HG03045 (cell line): ENCODE data around the gene OBP2B.
"Not testable (repeated sequence)": the region's sequence is repeated elsewhere in the genome, so short reads cannot be mapped to it uniquely, and the experiment has no call there.

Experiments used
- ATAC-seq: cut with Tn5 transposase; IDR thresholded peaks from one replicate; pipeline ENCODE4 v1.9.1; 2021; ENCODE audit warnings: mild to moderate bottlenecking, moderate library complexity; ENCODE audit not compliant: unreplicated experiment

OBP2B gene

GRCh38 chr9:133169687-133170086, 39.4 kb downstream of the OBP2B start:
- ATAC-seq, result not testable (repeated sequence)

DNA sequence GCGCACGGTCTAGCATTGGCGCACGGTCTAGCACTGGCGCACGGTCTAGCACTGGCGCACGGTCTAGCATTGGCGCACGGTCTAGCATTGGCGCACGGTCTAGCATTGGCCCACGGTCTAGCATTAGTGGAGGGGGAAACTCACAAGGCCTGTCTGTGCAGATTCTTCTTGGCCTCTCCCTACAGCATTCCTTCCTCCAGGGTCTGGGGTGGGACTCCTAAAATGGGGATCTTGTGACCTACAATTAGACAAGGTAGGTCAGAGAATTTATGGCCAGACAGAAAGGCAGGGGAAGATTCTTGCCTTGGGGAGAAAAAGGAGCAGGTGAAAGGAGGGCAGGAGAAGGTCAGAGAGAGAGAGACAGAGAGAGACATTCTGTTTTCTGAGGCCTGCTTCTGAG, 39.9 kb downstream of the OBP2B start:
- ATAC-seq, result no peak

DNA sequence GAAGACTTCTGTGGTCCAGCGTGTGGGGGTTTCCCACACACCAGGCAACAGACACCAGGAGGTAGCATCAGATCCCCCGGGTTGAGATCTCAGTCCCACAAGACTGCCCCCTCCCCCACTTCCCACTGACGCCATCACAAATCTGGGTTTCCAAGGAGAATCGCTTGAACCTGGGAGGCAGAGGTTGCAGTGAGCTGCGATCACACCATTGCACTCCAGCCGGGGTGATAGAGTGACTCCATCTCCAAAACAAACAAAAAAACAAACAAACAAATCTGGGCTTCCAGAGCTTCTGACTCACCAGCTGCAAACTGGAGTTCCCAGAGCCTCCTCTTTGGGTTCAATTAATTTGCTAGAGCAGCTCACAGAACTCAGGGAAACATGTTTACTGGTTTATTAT, 40.6 kb downstream of the OBP2B start:
- no peak for ATAC-seq

DNA sequence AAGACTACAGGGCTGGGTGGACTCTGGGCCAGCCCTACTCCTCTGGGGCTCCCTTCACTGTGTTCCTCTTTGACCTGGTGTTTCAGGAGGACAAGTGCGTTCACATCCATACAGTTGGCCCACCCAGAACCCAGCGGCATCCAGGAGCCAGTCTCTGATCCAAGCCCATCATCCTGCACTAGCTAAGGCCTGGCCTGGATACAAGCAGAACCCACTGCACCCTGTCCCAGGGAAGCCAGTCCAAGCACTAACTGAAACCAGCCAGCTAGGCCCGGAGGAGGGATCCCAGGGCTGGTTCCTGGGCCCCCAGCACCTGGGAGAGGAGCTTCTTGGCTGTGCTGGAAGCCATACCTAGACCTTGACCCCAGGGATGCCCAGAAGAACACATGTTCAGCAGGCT, 41.3 kb downstream of the OBP2B start:
- no peak for ATAC-seq

- ATAC-seq, result no peak
Observed at GRCh38 chr9:133167096-133167730, 41.8 kb downstream of the OBP2B start.

GRCh38 chr9:133166392-133166791, 42.7 kb downstream of the OBP2B start:
- ATAC-seq, result no peak

DNA sequence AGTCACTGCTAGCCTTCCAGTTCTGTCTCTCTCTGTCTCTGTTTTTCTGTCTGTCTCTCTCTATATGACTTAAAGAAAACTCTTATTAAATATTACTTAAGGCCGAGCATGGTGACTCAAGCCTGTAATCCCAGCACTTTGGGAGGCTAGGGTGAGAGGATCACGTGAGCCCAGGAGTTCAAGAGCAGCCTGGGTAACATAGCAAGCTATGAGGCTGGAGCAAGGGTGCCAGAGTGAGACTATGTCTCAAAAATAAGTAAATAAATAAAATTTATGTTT, 43.7 kb downstream of the OBP2B start:
- ATAC-seq, result no peak

- no peak for ATAC-seq
Observed at GRCh38 chr9:133164191-133164590, 44.9 kb downstream of the OBP2B start.

DNA sequence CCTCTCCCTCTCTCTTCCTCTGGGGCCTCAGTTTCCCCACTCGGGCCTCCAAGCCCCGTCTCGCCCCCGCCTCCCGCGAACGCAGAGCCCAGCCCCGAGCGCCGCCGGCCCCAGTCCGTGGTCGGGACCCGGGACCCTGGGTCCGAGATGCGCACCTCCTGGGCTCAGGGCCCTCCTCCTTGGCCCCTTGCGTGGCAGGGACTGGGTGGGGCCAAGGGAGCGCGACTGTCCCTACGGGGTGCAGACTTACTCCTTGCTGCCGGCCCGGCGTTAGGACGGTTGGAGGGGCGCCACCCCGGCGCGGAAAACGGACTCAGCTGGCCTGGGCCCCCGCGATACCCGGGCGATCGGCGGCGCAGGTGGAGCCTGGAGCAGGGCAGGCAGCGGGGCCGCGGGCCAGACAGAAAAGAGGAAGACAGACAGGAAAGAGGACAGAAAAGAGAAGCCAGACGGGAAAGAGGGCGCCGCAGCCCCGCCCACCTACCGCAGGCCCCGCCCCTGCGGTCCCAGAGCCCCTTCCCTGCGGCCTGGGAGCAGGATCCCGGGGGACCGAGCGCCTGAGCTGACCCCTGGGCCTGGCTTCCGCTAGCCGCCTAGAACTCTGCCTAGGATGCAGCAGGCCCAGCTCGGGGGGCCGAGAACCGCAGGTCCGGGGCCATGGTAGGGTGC, 45.4 kb downstream of the OBP2B start, which contains the start of gene GBGT1:
TSS of gene GBGT1 (minus strand) at position 411 of the 669 bp plus-strand sequence. CDS start 1,502 bp downstream, outside the sequence.
- ATAC-seq, result no peak

- no peak for ATAC-seq
Observed at GRCh38 chr9:133162861-133163503, 46.1 kb downstream of the OBP2B start.

DNA sequence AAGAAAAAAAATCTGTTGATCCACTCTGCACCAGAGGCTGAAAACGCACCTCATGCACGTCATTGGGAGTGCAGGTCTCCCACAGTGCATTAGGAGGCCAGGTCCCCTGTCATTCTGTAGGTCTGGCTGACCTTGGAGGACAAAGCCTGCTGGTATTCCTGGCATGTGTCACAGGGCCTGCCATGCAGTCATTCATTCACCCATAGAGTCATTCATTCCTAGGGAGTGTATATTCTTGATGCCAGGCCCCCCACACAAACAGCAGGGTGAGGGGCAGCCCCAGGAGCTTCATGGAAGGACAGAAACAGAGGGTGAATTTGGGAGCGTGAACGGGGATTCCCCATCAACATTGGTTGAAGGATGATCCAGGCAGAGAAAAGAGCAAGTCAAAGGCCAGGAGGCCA, 47.5 kb downstream of the OBP2B start:
- no peak for ATAC-seq

DNA sequence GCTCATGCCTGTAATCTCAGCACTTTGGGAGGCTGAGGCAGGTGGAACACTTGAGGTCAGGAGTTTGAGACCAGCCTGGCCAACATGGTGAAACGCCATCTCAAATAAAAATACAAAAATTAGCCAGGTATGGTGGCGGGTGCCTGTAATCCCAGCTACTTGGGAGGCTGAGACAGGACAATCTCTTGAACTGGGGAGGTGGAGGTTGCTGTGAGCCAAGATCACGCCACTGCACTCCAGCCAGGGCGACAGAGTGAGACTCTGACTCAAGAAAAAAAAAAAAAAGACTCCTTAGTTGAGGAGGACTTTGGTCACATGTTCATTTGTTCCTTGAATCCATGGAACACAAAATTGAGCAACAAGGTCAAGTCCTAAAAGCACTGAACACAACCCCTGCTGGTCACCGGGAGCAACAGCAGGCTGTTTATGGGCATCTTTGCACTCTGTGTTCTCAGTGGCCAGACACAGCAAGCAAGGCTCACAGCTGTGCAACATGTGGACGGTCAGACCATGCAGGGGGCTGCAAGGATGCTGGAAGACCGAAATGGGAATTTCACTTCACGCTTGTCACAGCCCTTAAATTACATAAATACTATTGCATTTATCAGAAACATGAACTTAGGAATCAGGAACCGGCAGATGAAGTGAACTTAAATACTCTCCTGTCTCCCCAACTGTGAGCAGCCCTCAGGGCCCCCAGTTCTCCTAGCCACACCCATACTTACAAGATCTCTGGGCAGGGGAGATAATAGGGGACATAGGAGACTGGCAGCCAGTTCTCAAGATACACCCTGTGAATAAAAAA, 48.1 kb downstream of the OBP2B start:
- no peak for ATAC-seq

DNA sequence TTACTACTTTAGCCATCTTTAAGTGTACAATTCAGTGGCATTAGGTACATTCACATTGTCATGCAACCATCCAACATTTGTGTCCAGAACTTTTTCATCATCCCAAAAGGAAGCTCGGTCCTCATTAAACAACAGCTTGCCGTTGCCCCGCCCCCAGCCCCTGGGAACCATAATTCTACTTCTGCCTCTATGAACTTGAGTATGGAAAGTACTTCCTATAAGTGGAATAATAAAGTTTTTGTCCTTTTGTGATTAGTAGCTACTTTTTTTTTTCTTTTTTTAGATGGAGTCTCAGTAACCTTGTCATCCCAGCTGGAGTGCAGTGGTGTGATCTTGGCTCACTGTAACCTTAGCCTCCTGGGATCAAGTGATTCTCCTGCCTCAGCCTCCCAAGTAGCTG, 50.4 kb downstream of the OBP2B start:
- ATAC-seq, result no peak
